Gastroesophageal sphincter (tissue), 4 donors: ENCODE data around the gene CENPX. TPM values are rescaled to one million over a fixed set of nuclear protein-coding genes. Genes with fewer than 3 reads are reported as not detected.

ENCODE experiments used
- ATAC-seq: fragments of 150-250 bp; one replicate; pipeline ENCODE4 v1.9.1; 2016; ENCODE audit warnings: mild to moderate bottlenecking, moderate library complexity
- H3K27ac ChIP-seq, 4 donors: fragments of 200-600 bp; sonication (generic) in 3 of 4; 1 replicate in 3 of 4; 2 replicates in 1 of 4; pipeline ENCODE4 v1.5.1; 2016 to 2019
- H3K27me3 ChIP-seq: fragments of 200-600 bp; sonication (generic); one replicate; pipeline ENCODE4 v1.5.1; 2019
- H3K36me3 ChIP-seq, 2 donors: fragments of 200-600 bp; sonication (generic); one replicate each; pipeline ENCODE4 v1.5.1; 2019; ENCODE audit warnings: control low read depth in 1 of 2
- H3K4me1 ChIP-seq, 3 donors: fragments of 200-600 bp; sonication (generic); 1 replicate in 2 of 3; 2 replicates in 1 of 3; pipeline ENCODE4 v1.5.1; 2016 to 2019; ENCODE audit warnings: control low read depth in 2 of 3
- H3K4me3 ChIP-seq, 2 donors: fragments of 200-600 bp; sonication (generic); one replicate each; pipeline ENCODE4 v1.5.1; 2019; ENCODE audit warnings: mild to moderate bottlenecking in 1 of 2, moderate library complexity in 1 of 2
- H3K9me3 ChIP-seq, 3 donors: fragments of 200-600 bp; sonication (generic); one replicate each; pipeline ENCODE4 v1.5.1; 2017 to 2019; ENCODE audit warnings: control low read depth in 2 of 3
- EP300 ChIP-seq: sonication (generic); formaldehyde crosslinking; IDR thresholded peaks from one replicate; pipeline ENCODE4 v1.6.1; 2017; ENCODE audit warnings: antibody characterized with exemption, mild to moderate bottlenecking
- POLR2A ChIP-seq, 2 donors: fragments of 450-650 bp; IDR thresholded peaks; one replicate each; pipeline ENCODE4 v1.6.1; 2017; ENCODE audit warnings: antibody characterized with exemption in 2 of 2, mild to moderate bottlenecking in 2 of 2, moderate library complexity in 1 of 2
- POLR2AphosphoS5 ChIP-seq: sonication (generic); formaldehyde crosslinking; IDR thresholded peaks from one replicate; pipeline ENCODE4 v1.6.1; 2017; ENCODE audit warnings: antibody characterized with exemption
- WGBS, 2 donors: methylation state at CpG; one replicate each; pipeline ENCODE4 v1.1.5; 2018; ENCODE audit warnings: low coverage in 1 of 2; 5-methylcytosine and 5-hydroxymethylcytosine counted together
- total RNA-seq, 4 donors: library from RNA; depleted of rRNA; stranded (reverse); fragments of >200 nt; gene quantifications; one replicate each; pipeline ENCODE4 v1.1.0, GENCODE V29; 2016
- TF ChIP-seq, protein P1 (sequence below), 4 experiments: fragments of 200-600 bp in 2 of 4; fragments of 450-650 bp in 2 of 4; sonication (generic) in 1 of 4; IDR thresholded peaks; one replicate each; pipeline ENCODE4 v1.5.1; 2017 to 2019; ENCODE audit warnings: antibody characterized with exemption in 4 of 4, mild to moderate bottlenecking in 2 of 4, moderate library complexity in 2 of 4

The CENPX gene
- total RNA-seq, 4 donors from 2014 or later, result 65.3 to 110 (median 78.8) TPM

DNA sequence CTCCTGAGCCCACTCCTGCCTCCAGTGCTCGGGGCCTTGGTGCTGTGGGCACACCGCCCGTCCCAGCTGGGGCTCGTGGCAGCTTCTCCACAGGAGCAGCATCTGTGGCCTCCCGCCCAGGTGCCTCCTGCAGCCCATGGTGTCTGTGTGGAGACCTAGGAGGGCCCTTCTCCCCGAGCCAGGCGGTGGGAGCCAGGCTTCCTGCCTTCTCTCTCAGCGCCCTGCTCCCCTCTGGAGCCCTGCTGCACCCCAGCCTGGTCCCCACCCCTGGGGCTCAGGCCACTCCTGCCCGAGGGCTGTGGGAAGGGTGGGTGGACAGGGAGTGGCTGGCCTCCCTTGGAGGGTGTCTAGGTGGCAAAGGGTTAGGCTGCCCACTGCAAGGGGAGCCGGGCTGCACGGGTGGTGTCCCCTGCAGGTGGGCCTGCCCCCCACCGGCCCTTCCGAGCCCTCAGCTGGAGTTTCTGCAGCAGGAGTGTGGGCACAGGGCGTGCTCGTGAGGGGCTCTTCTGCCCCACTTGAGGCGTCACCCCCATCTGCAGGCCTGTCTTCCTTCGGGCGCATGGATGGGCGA lies 11.0 kb downstream of the CENPX start:
- Histone ChIP-seq H3K27me3 (no peaks in the 10 kb centered on the region), H3K4me3 (no peak overlapping the region), H3K36me3 (peaks cover 0 to 34% of the 10 kb centered on the region in 2 donors), H3K27ac (no peak overlapping the region), H3K4me1 (peaks cover 0 to 4% (median under 1%) of the 10 kb centered on the region in 3 donors), H3K9me3 (no peaks in the 10 kb centered on the region)
- no CpG with 5 or more reads among the region's 19 CpGs for whole genome bisulfite sequencing, 2 donors
- TF ChIP-seq POLR2A (IDR thresholded peaks at IDR 0.05) (no peak), POLR2AphosphoS5 (no peak), EP300 (no peak)
- TF ChIP-seq, protein P1, sequence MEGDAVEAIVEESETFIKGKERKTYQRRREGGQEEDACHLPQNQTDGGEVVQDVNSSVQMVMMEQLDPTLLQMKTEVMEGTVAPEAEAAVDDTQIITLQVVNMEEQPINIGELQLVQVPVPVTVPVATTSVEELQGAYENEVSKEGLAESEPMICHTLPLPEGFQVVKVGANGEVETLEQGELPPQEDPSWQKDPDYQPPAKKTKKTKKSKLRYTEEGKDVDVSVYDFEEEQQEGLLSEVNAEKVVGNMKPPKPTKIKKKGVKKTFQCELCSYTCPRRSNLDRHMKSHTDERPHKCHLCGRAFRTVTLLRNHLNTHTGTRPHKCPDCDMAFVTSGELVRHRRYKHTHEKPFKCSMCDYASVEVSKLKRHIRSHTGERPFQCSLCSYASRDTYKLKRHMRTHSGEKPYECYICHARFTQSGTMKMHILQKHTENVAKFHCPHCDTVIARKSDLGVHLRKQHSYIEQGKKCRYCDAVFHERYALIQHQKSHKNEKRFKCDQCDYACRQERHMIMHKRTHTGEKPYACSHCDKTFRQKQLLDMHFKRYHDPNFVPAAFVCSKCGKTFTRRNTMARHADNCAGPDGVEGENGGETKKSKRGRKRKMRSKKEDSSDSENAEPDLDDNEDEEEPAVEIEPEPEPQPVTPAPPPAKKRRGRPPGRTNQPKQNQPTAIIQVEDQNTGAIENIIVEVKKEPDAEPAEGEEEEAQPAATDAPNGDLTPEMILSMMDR (IDR thresholded peaks at IDR 0.05), result no peak
- no peak for ATAC-seq

DNA sequence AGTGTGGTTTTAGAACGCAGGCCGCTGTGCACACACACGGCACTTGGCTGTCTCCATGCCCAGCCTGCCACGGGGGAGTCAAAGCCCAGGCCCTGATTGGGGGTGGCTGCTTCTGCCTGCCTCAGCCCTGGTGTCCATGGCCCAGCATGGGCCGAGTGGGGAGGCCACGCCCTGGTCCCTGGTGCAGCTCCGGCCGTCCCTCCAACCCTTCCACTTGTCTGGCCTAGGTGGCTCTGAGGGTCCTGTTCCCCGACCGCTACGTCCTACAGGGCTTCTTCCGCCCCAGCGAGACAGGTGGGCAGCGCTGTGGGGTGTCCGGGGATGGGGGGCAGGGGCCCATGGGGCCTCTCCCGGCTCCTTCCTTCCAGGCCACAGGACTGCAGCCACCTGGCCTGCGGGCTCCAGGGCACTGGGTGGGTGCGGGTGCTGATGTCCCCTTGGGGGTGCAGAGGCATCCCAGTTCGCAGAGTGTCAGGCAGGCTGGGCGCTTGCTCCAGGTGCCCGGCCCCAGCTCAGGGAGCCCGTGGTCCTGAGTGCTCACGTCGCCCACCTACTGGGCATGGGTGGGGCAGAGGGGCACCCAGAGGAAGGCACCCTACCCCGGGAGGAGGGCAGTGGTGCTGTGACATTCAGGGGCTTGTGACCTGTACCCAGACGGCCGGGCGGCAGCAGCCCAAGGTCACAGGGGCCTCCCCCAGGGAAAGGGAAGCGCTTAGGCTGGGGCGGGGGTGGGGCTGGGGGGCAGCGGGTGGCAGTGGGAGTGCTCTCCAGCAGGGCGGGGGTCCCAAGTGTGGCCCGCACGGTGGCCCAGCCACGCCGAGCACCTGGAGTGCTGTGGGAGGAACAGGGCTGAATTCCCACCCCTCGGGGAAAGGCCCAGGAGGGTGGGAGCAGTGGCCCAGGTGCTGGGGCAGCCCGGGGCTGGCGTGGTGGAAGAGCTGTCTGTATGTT lies 11.8 kb downstream of the CENPX start:
- Histone ChIP-seq H3K4me1 (peaks cover 0 to 12% (median 3%) of the 10 kb centered on the region in 3 donors), H3K4me3 (no peak overlapping the region), H3K27ac (no peak overlapping the region), H3K9me3 (no peaks in the 10 kb centered on the region), H3K27me3 (no peaks in the 10 kb centered on the region), H3K36me3 (peaks cover 0 to 34% of the 10 kb centered on the region in 2 donors)
- WGBS, 2 donors, result 100% methylated on average over 2 of the region's 39 CpGs; no CpG with 5 or more reads in 1 of the 2 donors
- no peak for ATAC-seq
- TF ChIP-seq POLR2AphosphoS5 (no peak), EP300 (no peak), POLR2A (IDR thresholded peaks at IDR 0.05) (no peak)
- TF ChIP-seq, protein P1 (IDR thresholded peaks at IDR 0.05), result no peak

DNA sequence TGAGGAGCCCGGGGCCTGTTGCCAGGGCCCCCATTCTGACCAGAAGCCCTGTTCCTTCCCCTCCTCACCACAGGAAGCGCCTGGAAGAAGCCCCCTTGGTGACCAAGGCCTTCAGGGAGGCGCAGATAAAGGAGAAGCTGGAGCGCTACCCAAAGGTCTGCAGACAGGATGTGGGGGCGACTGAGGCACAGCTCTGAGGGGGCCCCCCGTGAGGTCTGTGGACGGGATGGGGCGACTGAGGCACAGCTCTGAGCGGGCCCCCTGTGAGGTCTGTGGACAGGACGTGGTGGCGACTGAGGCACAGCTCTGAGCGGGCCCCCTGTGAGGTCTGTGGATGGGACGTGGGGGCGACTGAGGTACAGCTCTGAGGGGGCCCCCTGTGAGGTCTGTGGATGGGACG lies 13.3 kb downstream of the CENPX start:
- TF ChIP-seq POLR2A (IDR thresholded peaks at IDR 0.05), result no peak
- no peak for TF ChIP-seq EP300
- TF ChIP-seq, protein P1 (IDR thresholded peaks at IDR 0.05), result no peak
- TF ChIP-seq POLR2AphosphoS5, result no peak
- no peak for ATAC-seq
- Histone ChIP-seq H3K27me3 (no peaks in the 10 kb centered on the region), H3K27ac (no peak overlapping the region), H3K4me3 (no peak overlapping the region), H3K36me3 (peaks cover 0 to 34% of the 10 kb centered on the region in 2 donors), H3K4me1 (peaks cover 0 to 26% (median 5%) of the 10 kb centered on the region in 3 donors), H3K9me3 (no peaks in the 10 kb centered on the region)
- WGBS, 2 donors, result 89 to 100% methylated on average over 1 to 3 of the region's 15 CpGs

DNA sequence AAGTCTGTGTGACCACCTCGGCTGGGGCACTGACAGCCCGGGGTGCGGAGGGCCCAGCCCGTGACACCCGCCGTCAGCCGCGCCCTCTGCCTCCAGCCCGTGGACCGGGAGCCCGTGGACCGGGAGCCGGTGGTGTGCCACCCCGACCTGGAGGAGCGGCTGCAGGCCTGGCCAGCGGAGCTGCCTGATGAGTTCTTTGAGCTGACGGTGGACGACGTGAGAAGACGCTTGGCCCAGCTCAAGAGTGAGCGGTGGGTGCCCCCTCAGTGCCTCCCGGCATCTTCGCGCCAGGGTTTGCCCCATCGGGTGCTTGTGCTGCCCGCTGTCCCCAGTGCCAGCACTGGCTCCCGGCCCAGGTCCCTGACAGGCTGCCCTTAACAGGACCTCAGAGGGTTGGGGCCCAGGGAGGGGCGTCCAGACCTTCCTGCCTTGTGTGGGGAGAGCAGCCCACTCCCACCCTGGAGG lies 13.7 kb downstream of the CENPX start:
- Histone ChIP-seq H3K9me3 (no peaks in the 10 kb centered on the region), H3K36me3 (peaks cover 0 to 34% of the 10 kb centered on the region in 2 donors), H3K4me1 (peaks cover 0 to 30% (median 10%) of the 10 kb centered on the region in 3 donors), H3K27me3 (no peaks in the 10 kb centered on the region), H3K27ac (no peak overlapping the region), H3K4me3 (no peak overlapping the region)
- no peak for ATAC-seq
- 80% methylated on average over 1 of the region's 28 CpGs; no CpG with 5 or more reads in 1 of the 2 donors for WGBS, 2 donors
- TF ChIP-seq POLR2AphosphoS5, result no peak
- TF ChIP-seq, protein P1 (IDR thresholded peaks at IDR 0.05), result no peak
- TF ChIP-seq POLR2A (IDR thresholded peaks at IDR 0.05), result no peak
- TF ChIP-seq EP300, result no peak
